Measurements from ENCODE around the gene CMTM2.

- TF ChIP-seq EZH2phosphoT487 (IDR thresholded peaks at IDR 0.05; ENCODE audit: insufficient read depth, low read depth) (no peak), EZH2 (IDR thresholded peaks at IDR 0.05; ENCODE audit: insufficient read depth, poor library complexity, severe bottlenecking) (no peak)
Observed at GRCh38 chr16:66587881-66588600, 8.8 kb downstream of the CMTM2 start.

Measured in GM23248 (cell line).